ENCODE measurements around the gene KRT79.

DNA sequence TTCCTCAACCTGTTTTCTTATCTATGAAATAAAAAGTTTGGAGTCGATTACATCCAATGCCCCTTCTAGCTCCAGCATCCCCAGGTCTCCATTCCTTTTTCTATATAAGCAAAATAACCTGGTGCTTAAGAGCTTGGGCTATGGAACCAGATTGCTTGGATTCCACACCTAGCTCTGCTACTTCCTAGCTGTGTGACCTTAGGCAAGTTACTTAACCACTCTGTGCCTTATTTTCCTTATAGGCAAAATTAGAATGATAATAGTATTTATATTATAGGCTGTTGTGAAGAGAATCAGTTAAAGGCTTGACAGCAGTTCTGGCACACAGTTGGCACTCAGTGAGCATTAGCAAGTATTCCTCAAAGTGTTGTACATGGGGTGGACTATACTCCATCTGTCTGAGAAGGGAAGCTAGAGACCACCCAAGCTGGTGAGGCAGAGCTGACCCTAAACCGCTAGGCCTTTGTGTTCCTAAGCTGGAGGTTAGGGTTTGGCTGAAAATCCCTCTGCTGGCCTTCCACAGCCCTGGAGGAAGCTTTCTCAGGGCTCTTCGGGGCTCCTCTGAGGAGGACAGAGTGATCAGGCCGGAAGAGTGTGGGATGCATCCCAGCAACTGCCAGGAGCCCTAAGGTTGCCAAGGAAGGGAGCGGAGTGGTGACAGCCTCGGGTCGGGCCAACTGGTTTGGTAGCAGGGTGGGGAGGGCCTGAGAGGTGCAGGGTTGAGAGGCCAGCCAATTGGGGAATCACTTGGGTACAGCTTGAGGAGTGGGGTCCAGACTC is 14.2 kb downstream of the KRT79 start:
- TF ChIP-seq, protein P1, sequence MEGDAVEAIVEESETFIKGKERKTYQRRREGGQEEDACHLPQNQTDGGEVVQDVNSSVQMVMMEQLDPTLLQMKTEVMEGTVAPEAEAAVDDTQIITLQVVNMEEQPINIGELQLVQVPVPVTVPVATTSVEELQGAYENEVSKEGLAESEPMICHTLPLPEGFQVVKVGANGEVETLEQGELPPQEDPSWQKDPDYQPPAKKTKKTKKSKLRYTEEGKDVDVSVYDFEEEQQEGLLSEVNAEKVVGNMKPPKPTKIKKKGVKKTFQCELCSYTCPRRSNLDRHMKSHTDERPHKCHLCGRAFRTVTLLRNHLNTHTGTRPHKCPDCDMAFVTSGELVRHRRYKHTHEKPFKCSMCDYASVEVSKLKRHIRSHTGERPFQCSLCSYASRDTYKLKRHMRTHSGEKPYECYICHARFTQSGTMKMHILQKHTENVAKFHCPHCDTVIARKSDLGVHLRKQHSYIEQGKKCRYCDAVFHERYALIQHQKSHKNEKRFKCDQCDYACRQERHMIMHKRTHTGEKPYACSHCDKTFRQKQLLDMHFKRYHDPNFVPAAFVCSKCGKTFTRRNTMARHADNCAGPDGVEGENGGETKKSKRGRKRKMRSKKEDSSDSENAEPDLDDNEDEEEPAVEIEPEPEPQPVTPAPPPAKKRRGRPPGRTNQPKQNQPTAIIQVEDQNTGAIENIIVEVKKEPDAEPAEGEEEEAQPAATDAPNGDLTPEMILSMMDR (IDR thresholded peaks at IDR 0.05), result no peak
- no peak for TF ChIP-seq POLR2A (IDR thresholded peaks at IDR 0.05)
